AG09319 (cell line): ENCODE data around the gene ADCY2.

Experiments used
- DNase-seq: peaks from one replicate; pipeline ENCODE4 v3.0.0-alpha.2; 2010; ENCODE audit warnings: low read depth; ENCODE audit errors: extremely low read depth
- CTCF ChIP-seq: IDR thresholded peaks from 2 replicates; pipeline ENCODE4 v1.5.1; 2011; ENCODE audit warnings: low read depth, mild to moderate bottlenecking, inconsistent platforms, low read length, moderate library complexity

The ADCY2 gene

GRCh38 chr5:7678030-7678429, 282.1 kb downstream of the ADCY2 start:
- no peak for TF ChIP-seq CTCF
- no peak for DNase-seq

GRCh38 chr5:7679663-7680062, 283.7 kb downstream of the ADCY2 start:
- no peak for TF ChIP-seq CTCF
- DNase-seq = no peak

- TF ChIP-seq CTCF = no peak
- DNase-seq = no peak
Measured at GRCh38 chr5:7680260-7680659, 284.3 kb downstream of the ADCY2 start.

GRCh38 chr5:7682379-7682778, 286.4 kb downstream of the ADCY2 start:
- TF ChIP-seq CTCF = no peak

GRCh38 chr5:7683753-7684152, 287.8 kb downstream of the ADCY2 start:
- DNase-seq = no peak
- no peak for TF ChIP-seq CTCF

More at GRCh38 chr5:7682379-7682778, 286.4 kb downstream of the ADCY2 start:
- no peak for DNase-seq

GRCh38 chr5:7684826-7685225, 288.9 kb downstream of the ADCY2 start:
- no peak for TF ChIP-seq CTCF
- no peak for DNase-seq

- no peak for TF ChIP-seq CTCF
Measured at GRCh38 chr5:7686794-7687193, 290.9 kb downstream of the ADCY2 start.

More at GRCh38 chr5:7686794-7687193, 290.9 kb downstream of the ADCY2 start:
- DNase-seq = no peak
